ENCODE measurements around the gene ABCD2. TPM values are rescaled to one million over a fixed set of nuclear protein-coding genes. Genes with fewer than 3 reads are reported as not detected.
"Not testable (repeated sequence)": the region's sequence is repeated elsewhere in the genome, so short reads cannot be mapped to it uniquely, and the experiment has no call there.

ABCD2 gene
- total RNA-seq, 2 experiments from 2014 or later = 1.6 to 2.2 TPM

DNA sequence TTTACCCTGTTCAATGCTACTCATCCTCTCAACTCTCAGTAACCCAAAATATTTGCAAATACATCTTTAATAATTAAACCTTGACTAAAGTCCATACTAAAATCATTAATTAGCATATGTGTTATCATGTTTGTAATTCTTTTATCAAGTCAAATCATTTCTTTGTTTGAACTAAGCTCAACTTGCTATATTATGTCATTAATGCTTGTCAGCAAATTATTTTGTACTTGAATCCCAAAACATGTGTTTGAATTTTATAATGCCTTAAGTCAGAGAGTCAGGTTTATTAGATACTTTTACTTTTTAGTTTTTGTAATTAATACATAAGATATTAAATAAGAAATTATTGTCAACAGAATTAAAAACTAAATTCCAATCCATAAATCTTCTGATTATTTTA lies 16.5 kb downstream of the ABCD2 start:
- Histone ChIP-seq H3K36me3 (ENCODE audit: insufficient read depth, low read length) (peaks cover 75% of the 10 kb centered on the region), H3K27me3 (ENCODE audit: control insufficient read depth in 1 of 2, insufficient read depth in 2 of 2, low read length in 2 of 2) (no peaks in the 10 kb centered on the region), H3K9me3 (ENCODE audit: control insufficient read depth in 1 of 2, insufficient read depth in 1 of 2, low read length in 2 of 2) (no peaks in the 10 kb centered on the region), H3K4me1 (ENCODE audit: insufficient read depth, low read length) (no peaks in the 10 kb centered on the region), H3K27ac (ENCODE audit: low read depth in 1 of 2, low read length in 2 of 2) (no peak overlapping the region), H3K4me3 (ENCODE audit: low read length) (no peak overlapping the region)
- intact Hi-C loops (cut with DNase I, micrococcal nuclease) = no loop called here
- ChIA-PET CTCF (interaction anchor here (0.6 kb wide), 1 partner anchor 191 kb away, joined by 3 read pairs; no protein-coding TSS in a partner anchor), POLR2A (no interaction called here)
- no peaks in the 10 kb centered on the region for H3K4me1 Mint-ChIP-seq (ENCODE audit: low read depth)
- H3K9me3 Mint-ChIP-seq = no peaks in the 10 kb centered on the region
- ATAC-seq (ENCODE audit: poor library complexity) = no peak
- no peaks in the 10 kb centered on the region for H3K27me3 Mint-ChIP-seq
- no peak overlapping the region for H3K27ac Mint-ChIP-seq
- H3K4me3 Mint-ChIP-seq = no peak overlapping the region
- DNase-seq = no peak
- TF ChIP-seq, protein P1, sequence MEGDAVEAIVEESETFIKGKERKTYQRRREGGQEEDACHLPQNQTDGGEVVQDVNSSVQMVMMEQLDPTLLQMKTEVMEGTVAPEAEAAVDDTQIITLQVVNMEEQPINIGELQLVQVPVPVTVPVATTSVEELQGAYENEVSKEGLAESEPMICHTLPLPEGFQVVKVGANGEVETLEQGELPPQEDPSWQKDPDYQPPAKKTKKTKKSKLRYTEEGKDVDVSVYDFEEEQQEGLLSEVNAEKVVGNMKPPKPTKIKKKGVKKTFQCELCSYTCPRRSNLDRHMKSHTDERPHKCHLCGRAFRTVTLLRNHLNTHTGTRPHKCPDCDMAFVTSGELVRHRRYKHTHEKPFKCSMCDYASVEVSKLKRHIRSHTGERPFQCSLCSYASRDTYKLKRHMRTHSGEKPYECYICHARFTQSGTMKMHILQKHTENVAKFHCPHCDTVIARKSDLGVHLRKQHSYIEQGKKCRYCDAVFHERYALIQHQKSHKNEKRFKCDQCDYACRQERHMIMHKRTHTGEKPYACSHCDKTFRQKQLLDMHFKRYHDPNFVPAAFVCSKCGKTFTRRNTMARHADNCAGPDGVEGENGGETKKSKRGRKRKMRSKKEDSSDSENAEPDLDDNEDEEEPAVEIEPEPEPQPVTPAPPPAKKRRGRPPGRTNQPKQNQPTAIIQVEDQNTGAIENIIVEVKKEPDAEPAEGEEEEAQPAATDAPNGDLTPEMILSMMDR (IDR thresholded peaks at IDR 0.05) = no peak
- peaks cover 61% of the 10 kb centered on the region for H3K36me3 Mint-ChIP-seq (ENCODE audit: low read depth)

DNA sequence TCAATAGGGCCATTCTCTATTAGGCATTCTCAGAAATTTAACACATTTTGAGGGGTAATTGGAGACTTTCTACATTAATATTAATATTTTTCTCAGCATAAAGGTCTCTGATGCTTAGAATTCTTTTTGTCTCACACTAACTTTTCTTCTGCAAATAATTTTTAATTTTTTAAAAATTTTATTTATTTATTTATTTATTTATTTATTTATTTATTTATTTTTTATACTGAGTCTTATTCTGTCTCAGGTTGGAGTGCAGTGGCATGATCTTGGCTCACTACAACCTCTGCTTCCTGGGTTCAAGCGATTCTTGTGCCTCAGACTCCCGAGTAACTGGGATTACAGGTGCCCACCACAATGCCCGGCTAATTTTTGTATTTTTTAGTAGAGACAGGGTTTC lies 17.7 kb downstream of the ABCD2 start:
- DNase-seq; H3K4me1 Mint-ChIP-seq (ENCODE audit: low read depth); H3K27ac ChIP-seq (ENCODE audit: low read depth in 1 of 2, low read length in 2 of 2); H3K9me3 Mint-ChIP-seq; H3K27me3 Mint-ChIP-seq; H3K4me1 ChIP-seq (ENCODE audit: insufficient read depth, low read length); ATAC-seq (ENCODE audit: poor library complexity); H3K4me3 Mint-ChIP-seq; intact Hi-C loops (cut with DNase I, micrococcal nuclease); H3K4me3 ChIP-seq (ENCODE audit: low read length); H3K9me3 ChIP-seq (ENCODE audit: control insufficient read depth in 1 of 2, insufficient read depth in 1 of 2, low read length in 2 of 2); H3K27ac Mint-ChIP-seq; H3K27me3 ChIP-seq (ENCODE audit: control insufficient read depth in 1 of 2, insufficient read depth in 2 of 2, low read length in 2 of 2): not testable (repeated sequence)
- POLR2A ChIA-PET = interaction anchor here (1.0 kb wide), 1 partner anchor 18 kb away, joined by 4 read pairs; the partner anchor contains the start of gene ABCD2
- peaks cover 78% of the 10 kb centered on the region for H3K36me3 ChIP-seq (ENCODE audit: insufficient read depth, low read length)
- CTCF ChIA-PET = interaction anchor here (1.1 kb wide), 1 partner anchor 15 kb away, joined by 4 read pairs; no protein-coding TSS in a partner anchor
- peaks cover 65% of the 10 kb centered on the region for H3K36me3 Mint-ChIP-seq (ENCODE audit: low read depth)

DNA sequence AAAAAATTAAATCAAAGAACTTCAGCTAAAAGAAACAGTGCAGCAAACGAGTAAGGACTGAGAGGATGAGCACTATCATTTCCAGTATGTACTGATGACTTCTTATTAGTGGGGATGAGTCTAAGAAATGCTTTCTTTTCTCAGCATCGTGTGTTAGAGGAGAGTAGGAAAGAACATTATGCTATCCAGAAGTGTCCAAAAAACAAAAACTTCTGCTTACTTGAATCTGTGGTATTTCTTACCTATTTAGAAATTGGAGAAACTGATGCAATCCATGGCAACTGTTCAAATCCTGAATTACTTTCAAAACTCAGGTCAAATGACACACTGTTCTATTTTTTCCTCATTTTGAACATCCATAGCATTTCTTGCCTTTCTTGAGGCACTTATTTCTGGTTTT lies 23.7 kb downstream of the ABCD2 start:
- intact Hi-C loops (cut with DNase I, micrococcal nuclease) = no loop called here
- H3K36me3 ChIP-seq (ENCODE audit: insufficient read depth, low read length) = peaks cover 36% of the 10 kb centered on the region

More for the DNA sequence above, 23.7 kb downstream of the ABCD2 start:
- H3K27ac Mint-ChIP-seq = no peak overlapping the region
- H3K27me3 Mint-ChIP-seq = no peaks in the 10 kb centered on the region
- Histone ChIP-seq H3K4me3 (ENCODE audit: low read length) (no peak overlapping the region), H3K27ac (ENCODE audit: low read depth in 1 of 2, low read length in 2 of 2) (no peak overlapping the region), H3K4me1 (ENCODE audit: insufficient read depth, low read length) (no peaks in the 10 kb centered on the region), H3K9me3 (ENCODE audit: control insufficient read depth in 1 of 2, insufficient read depth in 1 of 2, low read length in 2 of 2) (no peaks in the 10 kb centered on the region), H3K27me3 (ENCODE audit: control insufficient read depth in 1 of 2, insufficient read depth in 2 of 2, low read length in 2 of 2) (no peaks in the 10 kb centered on the region)
- ChIA-PET CTCF (interaction anchor here (1.3 kb wide), 1 partner anchor 9 kb away, joined by 3 read pairs; no protein-coding TSS in a partner anchor), POLR2A (interaction anchor here (1.4 kb wide), 1 partner anchor 24 kb away, joined by 4 read pairs; the partner anchor contains the start of gene ABCD2)
- no peak for ATAC-seq (ENCODE audit: poor library complexity)
- H3K36me3 Mint-ChIP-seq (ENCODE audit: low read depth) = peaks cover 45% of the 10 kb centered on the region
- H3K4me3 Mint-ChIP-seq = no peak overlapping the region
- no peak for DNase-seq
- H3K4me1 Mint-ChIP-seq (ENCODE audit: low read depth) = peaks cover 5% of the 10 kb centered on the region
- TF ChIP-seq, protein P1 (IDR thresholded peaks at IDR 0.05) = no peak
- H3K9me3 Mint-ChIP-seq = no peaks in the 10 kb centered on the region

Measured in CD4-positive, alpha-beta T cell (primary cell).